GM18508 (cell line): Measurements from ENCODE around the gene TBC1D2B.
"Not testable (repeated sequence)": the region's sequence is repeated elsewhere in the genome, so short reads cannot be mapped to it uniquely, and the experiment has no call there.

Experiments
- ATAC-seq: cut with Tn5 transposase; IDR thresholded peaks from one replicate; pipeline ENCODE4 v1.9.1; 2021; ENCODE audit warnings: moderate number of reproducible peaks; ENCODE audit not compliant: insufficient read depth, unreplicated experiment

The TBC1D2B gene

GRCh38 chr15:78007211-78007931 lies 70.1 kb downstream of the TBC1D2B start:
- no peak for ATAC-seq

GRCh38 chr15:78006567-78007205 lies 70.8 kb downstream of the TBC1D2B start:
- no peak for ATAC-seq

GRCh38 chr15:78004919-78005634 lies 72.4 kb downstream of the TBC1D2B start:
- no peak for ATAC-seq

GRCh38 chr15:78004222-78004727 lies 73.2 kb downstream of the TBC1D2B start:
- ATAC-seq = no peak

- no peak for ATAC-seq
Measured at GRCh38 chr15:78003539-78004008, 73.9 kb downstream of the TBC1D2B start.

- no peak for ATAC-seq
Measured at GRCh38 chr15:78002996-78003395, 74.5 kb downstream of the TBC1D2B start.

GRCh38 chr15:78001656-78002055 lies 75.9 kb downstream of the TBC1D2B start:
- ATAC-seq = no peak

- ATAC-seq = no peak
Measured at GRCh38 chr15:78000927-78001249, 76.6 kb downstream of the TBC1D2B start.

GRCh38 chr15:78000091-78000926 lies 77.2 kb downstream of the TBC1D2B start:
- no peak for ATAC-seq

- no peak for ATAC-seq
Measured at GRCh38 chr15:77999486-77999885, 78.0 kb downstream of the TBC1D2B start.

GRCh38 chr15:77998592-77998991 lies 78.9 kb downstream of the TBC1D2B start:
- no peak for ATAC-seq

- ATAC-seq = not testable (repeated sequence)
Measured at GRCh38 chr15:77997761-77998554, 79.6 kb downstream of the TBC1D2B start.

GRCh38 chr15:77997221-77997620 lies 80.3 kb downstream of the TBC1D2B start:
- not testable (repeated sequence) for ATAC-seq

- ATAC-seq = not testable (repeated sequence)
Measured at GRCh38 chr15:77996713-77997171, 80.8 kb downstream of the TBC1D2B start.

GRCh38 chr15:77996226-77996625 lies 81.3 kb downstream of the TBC1D2B start:
- not testable (repeated sequence) for ATAC-seq

GRCh38 chr15:77995537-77995918 lies 82.0 kb downstream of the TBC1D2B start:
- not testable (repeated sequence) for ATAC-seq

GRCh38 chr15:77994893-77995536 lies 82.5 kb downstream of the TBC1D2B start:
- not testable (repeated sequence) for ATAC-seq

- peak; percentile 52 for ATAC-seq
Measured at GRCh38 chr15:77993970-77994693, 83.4 kb downstream of the TBC1D2B start.
